IgD-negative memory B cell (primary cell): ENCODE data around the gene ANKLE2. TPM values are rescaled to one million over a fixed set of nuclear protein-coding genes. Genes with fewer than 3 reads are reported as not detected.
"Not testable (repeated sequence)": the region's sequence is repeated elsewhere in the genome, so short reads cannot be mapped to it uniquely, and the experiment has no call there.

Experiments used
- H3K27ac Mint-ChIP-seq, 3 donors: one replicate each; pipeline ENCODE4 v1.8.0; 2020 to 2022; ENCODE audit warnings: mild to moderate bottlenecking in 3 of 3, mixed read lengths in 3 of 3, moderate library complexity in 1 of 3
- H3K27me3 Mint-ChIP-seq: one replicate; pipeline ENCODE4 v1.8.0; 2021; ENCODE audit warnings: mixed read lengths
- H3K36me3 Mint-ChIP-seq: one replicate; pipeline ENCODE4 v1.8.0; 2020; ENCODE audit warnings: mild to moderate bottlenecking, mixed read lengths
- H3K4me1 Mint-ChIP-seq, 3 donors: one replicate each; pipeline ENCODE4 v1.8.0; 2020 to 2022; ENCODE audit warnings: mixed read lengths in 3 of 3, mild to moderate bottlenecking in 1 of 3
- H3K4me3 Mint-ChIP-seq, 4 donors: one replicate each; pipeline ENCODE4 v1.8.0; 2020 to 2022; ENCODE audit warnings: mild to moderate bottlenecking in 4 of 4, mixed read lengths in 4 of 4, moderate library complexity in 3 of 4
- H3K9me3 Mint-ChIP-seq, 3 donors: one replicate each; pipeline ENCODE4 v1.8.0; 2020 to 2021; ENCODE audit warnings: mixed read lengths in 3 of 3, mild to moderate bottlenecking in 1 of 3
- polyA plus RNA-seq: library from polyadenylated mRNA; unstranded; fragments of 300-500 nt; fragmentation: Illumina TruSeq; gene quantifications from one replicate; pipeline ENCODE4 v1.2.3, GENCODE V29; 2021

ANKLE2 gene
- polyA plus RNA-seq, 1 donor from 2014 or later, result 26.6 TPM

DNA sequence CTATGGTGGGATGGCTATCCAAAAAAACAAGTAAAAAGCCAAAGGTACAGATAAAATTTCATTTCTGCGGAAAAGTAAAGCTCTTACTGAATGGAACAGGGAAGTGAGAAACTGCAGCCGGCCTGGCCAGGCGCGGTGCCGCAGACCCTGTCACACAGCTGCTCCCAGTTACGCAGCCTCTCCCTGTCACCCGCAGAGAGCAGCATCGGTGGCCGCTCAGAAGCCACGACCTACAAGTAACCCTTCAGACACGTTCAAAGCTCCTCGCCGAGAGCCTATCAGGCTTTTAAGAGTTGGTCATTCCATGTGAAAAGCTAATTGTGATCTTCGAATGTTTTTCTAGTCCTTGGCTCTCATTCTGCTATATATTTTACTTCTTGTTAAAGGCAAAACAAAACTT is 11.0 kb upstream of the ANKLE2 start:
- H3K36me3 Mint-ChIP-seq, result no peaks in the 10 kb centered on the region
- H3K9me3 Mint-ChIP-seq, result no peaks in the 10 kb centered on the region
- H3K4me1 Mint-ChIP-seq, result peaks cover 39 to 44% (median 43%) of the 10 kb centered on the region in 3 donors
- H3K27me3 Mint-ChIP-seq, result peaks cover 2% of the 10 kb centered on the region
- H3K4me3 Mint-ChIP-seq, result peak overlapping the region; percentile 21 to 91 (median 76)
- H3K27ac Mint-ChIP-seq, result peak overlapping the region; percentile 96 to 98 (median 97)

- Mint-ChIP-seq H3K27me3 (peaks cover 2% of the 10 kb centered on the region), H3K4me3 (peak overlapping the region; percentile 62 to 91 (median 86)), H3K36me3 (no peaks in the 10 kb centered on the region), H3K9me3 (no peaks in the 10 kb centered on the region), H3K27ac (peak overlapping the region; percentile 96 to 98 (median 97)), H3K4me1 (peaks cover 44 to 46% (median 46%) of the 10 kb centered on the region in 3 donors)
Observed at GRCh38 chr12:132771126-132771838, 9.7 kb upstream of the ANKLE2 start.

- H3K27ac Mint-ChIP-seq, result peak overlapping the region in 2 of 3 donors; percentile 75 to 84
Observed at GRCh38 chr12:132766380-132767085, 4.9 kb upstream of the ANKLE2 start.

DNA sequence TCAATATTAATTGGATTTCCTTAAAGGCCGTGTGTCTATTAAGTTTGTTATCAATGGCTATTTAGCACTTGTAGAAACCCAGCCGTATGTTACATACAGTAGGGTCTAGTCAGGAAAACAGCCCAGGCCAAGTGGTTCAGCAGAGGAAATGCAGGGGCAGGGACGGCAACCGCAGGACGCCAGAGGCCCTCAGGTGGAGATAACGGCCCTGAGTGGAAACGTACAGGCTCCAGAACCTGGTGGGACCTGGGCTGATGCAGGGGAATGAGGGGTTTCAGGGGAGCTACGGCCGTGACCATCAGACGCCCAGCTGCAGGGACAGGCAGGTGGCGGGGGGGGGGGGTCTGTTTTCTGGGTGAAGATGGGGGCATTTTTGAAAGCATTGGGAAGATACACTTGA is 3.7 kb upstream of the ANKLE2 start:
- H3K4me3 Mint-ChIP-seq, result peak overlapping the region in 3 of 4 donors; percentile 7 to 75 (median 65)
- H3K4me1 Mint-ChIP-seq, result peaks cover 42 to 49% (median 47%) of the 10 kb centered on the region in 3 donors
- H3K27me3 Mint-ChIP-seq, result peaks cover 2% of the 10 kb centered on the region
- no peaks in the 10 kb centered on the region for H3K9me3 Mint-ChIP-seq
- peaks cover 2% of the 10 kb centered on the region for H3K36me3 Mint-ChIP-seq
- H3K27ac Mint-ChIP-seq, result peak overlapping the region in 2 of 3 donors; percentile 57 to 97

More at GRCh38 chr12:132766380-132767085, 4.9 kb upstream of the ANKLE2 start:
- peaks cover 42 to 47% (median 45%) of the 10 kb centered on the region in 3 donors for H3K4me1 Mint-ChIP-seq
- H3K27me3 Mint-ChIP-seq, result peaks cover 2% of the 10 kb centered on the region
- no peaks in the 10 kb centered on the region for H3K9me3 Mint-ChIP-seq
- H3K4me3 Mint-ChIP-seq, result peak overlapping the region in 2 of 4 donors; percentile 75
- no peaks in the 10 kb centered on the region for H3K36me3 Mint-ChIP-seq

- peak overlapping the region in 1 of 3 donors; percentile 97 for H3K27ac Mint-ChIP-seq
- peak overlapping the region in 1 of 4 donors; percentile 35 for H3K4me3 Mint-ChIP-seq
- H3K9me3 Mint-ChIP-seq, result no peaks in the 10 kb centered on the region
- H3K36me3 Mint-ChIP-seq, result peaks cover 3% of the 10 kb centered on the region
- peaks cover 36 to 41% (median 41%) of the 10 kb centered on the region in 3 donors for H3K4me1 Mint-ChIP-seq
- peaks cover 1% of the 10 kb centered on the region for H3K27me3 Mint-ChIP-seq
Observed at GRCh38 chr12:132764231-132764630, 2.6 kb upstream of the ANKLE2 start.

- H3K27me3 Mint-ChIP-seq, result peaks cover 1% of the 10 kb centered on the region
- H3K9me3 Mint-ChIP-seq, result no peaks in the 10 kb centered on the region
- peak overlapping the region; percentile 94 to 97 (median 96) for H3K27ac Mint-ChIP-seq
- peak overlapping the region; percentile 82 to 91 (median 86) for H3K4me3 Mint-ChIP-seq
- H3K4me1 Mint-ChIP-seq, result peaks cover 19 to 26% (median 25%) of the 10 kb centered on the region in 3 donors
- peaks cover 3% of the 10 kb centered on the region for H3K36me3 Mint-ChIP-seq
Observed at GRCh38 chr12:132761921-132762583, 420 bp upstream of the ANKLE2 start.

DNA sequence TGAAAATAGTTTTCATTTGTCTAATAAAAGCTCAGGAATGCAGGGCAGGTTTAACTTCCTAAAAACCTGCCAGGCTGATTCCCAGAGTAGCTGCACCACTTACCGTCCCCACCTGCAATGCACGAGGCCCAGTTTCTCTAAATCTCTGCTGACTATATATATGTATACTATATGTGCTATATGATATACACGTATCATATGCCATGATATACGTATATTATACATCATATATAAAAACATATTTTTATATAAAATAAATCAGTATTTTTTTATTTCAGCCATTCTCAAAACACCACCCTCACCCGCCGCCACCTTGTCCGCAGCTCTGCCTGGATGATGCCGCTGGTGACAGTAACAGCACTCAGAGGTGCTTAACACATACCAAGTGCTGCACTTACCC is 2.3 kb downstream of the ANKLE2 start:
- peak overlapping the region in 2 of 4 donors; percentile 91 to 94 for H3K4me3 Mint-ChIP-seq
- H3K4me1 Mint-ChIP-seq, result peaks cover 15 to 21% (median 19%) of the 10 kb centered on the region in 3 donors
- peaks cover 3% of the 10 kb centered on the region for H3K36me3 Mint-ChIP-seq
- H3K27me3 Mint-ChIP-seq, result peaks cover 1% of the 10 kb centered on the region
- peak overlapping the region in 1 of 3 donors; percentile 97 for H3K27ac Mint-ChIP-seq
- H3K9me3 Mint-ChIP-seq, result no peaks in the 10 kb centered on the region

GRCh38 chr12:132758825-132759224 is 2.8 kb downstream of the ANKLE2 start:
- H3K27me3 Mint-ChIP-seq, H3K9me3 Mint-ChIP-seq, H3K36me3 Mint-ChIP-seq: not testable (repeated sequence)
- H3K27ac Mint-ChIP-seq, result peak overlapping the region in 1 of 3 donors; percentile 97
- H3K4me1 Mint-ChIP-seq, result peaks cover 15 to 21% (median 19%) of the 10 kb centered on the region in 3 donors
- peak overlapping the region in 1 of 4 donors; percentile 91 for H3K4me3 Mint-ChIP-seq

GRCh38 chr12:132754160-132754932 is 7.3 kb downstream of the ANKLE2 start:
- Mint-ChIP-seq H3K27me3 (no peaks in the 10 kb centered on the region), H3K36me3 (no peaks in the 10 kb centered on the region), H3K4me3 (no peak overlapping the region), H3K4me1 (no peaks in the 10 kb centered on the region), H3K27ac (peak overlapping the region in 2 of 3 donors; percentile 77 to 87), H3K9me3 (no peaks in the 10 kb centered on the region)

DNA sequence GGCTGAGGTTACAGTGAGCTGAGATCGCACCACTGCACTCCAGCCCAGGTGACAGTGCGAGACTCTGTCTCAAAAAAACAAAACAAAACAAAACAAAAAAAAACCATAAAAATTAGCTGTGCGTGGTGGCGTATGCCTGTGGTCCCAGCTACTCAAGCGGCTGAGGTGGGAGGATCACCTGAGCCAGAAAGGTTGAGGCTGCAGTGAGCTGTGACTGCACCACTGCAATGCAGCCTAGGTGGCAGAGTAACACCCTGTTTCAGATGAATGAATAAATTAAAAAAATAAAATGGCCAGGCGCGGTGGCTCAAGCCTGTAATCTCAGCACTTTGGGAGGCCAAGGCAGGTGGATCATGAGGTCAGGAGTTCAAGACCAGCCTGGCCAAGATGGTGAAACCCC is 8.0 kb downstream of the ANKLE2 start:
- not testable (repeated sequence) for H3K4me3 Mint-ChIP-seq, H3K9me3 Mint-ChIP-seq, H3K36me3 Mint-ChIP-seq

GRCh38 chr12:132748319-132748718 is 13.3 kb downstream of the ANKLE2 start:
- H3K9me3 Mint-ChIP-seq, result no peaks in the 10 kb centered on the region
- no peak overlapping the region for H3K27ac Mint-ChIP-seq
- H3K36me3 Mint-ChIP-seq, result peaks cover 2% of the 10 kb centered on the region
- H3K4me3 Mint-ChIP-seq, result no peak overlapping the region
- no peaks in the 10 kb centered on the region for H3K27me3 Mint-ChIP-seq
- H3K4me1 Mint-ChIP-seq, result peaks cover 0 to 1% (median 1%) of the 10 kb centered on the region in 3 donors

More for the DNA sequence above, 8.0 kb downstream of the ANKLE2 start:
- H3K4me1 Mint-ChIP-seq, H3K27me3 Mint-ChIP-seq: not testable (repeated sequence)
- peak overlapping the region in 1 of 3 donors; percentile 87 for H3K27ac Mint-ChIP-seq

DNA sequence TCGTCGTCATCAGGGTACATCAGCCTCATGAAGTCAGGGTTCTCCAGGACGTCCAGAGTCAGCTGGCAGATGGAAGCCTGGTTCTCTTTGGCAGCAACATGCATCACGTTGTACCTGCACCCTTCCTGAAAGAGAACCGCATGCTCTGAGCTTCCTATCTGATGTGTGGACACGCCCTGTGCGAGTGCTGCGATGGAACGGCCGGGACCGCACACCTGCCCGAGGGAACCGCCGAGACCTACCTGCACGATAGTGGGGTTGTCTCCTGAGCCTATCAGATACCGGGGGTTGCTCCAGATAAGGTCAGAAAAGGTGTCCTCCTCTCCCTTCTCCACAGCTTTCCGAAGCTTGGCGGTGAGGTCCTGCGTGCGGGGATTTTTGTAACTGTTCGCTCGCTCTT is 13.7 kb downstream of the ANKLE2 start:
- H3K4me1 Mint-ChIP-seq, result peaks cover 0 to 1% (median 1%) of the 10 kb centered on the region in 3 donors
- no peak overlapping the region for H3K27ac Mint-ChIP-seq
- no peaks in the 10 kb centered on the region for H3K9me3 Mint-ChIP-seq
- H3K4me3 Mint-ChIP-seq, result no peak overlapping the region
- H3K27me3 Mint-ChIP-seq, result no peaks in the 10 kb centered on the region
- H3K36me3 Mint-ChIP-seq, result peaks cover 2% of the 10 kb centered on the region

DNA sequence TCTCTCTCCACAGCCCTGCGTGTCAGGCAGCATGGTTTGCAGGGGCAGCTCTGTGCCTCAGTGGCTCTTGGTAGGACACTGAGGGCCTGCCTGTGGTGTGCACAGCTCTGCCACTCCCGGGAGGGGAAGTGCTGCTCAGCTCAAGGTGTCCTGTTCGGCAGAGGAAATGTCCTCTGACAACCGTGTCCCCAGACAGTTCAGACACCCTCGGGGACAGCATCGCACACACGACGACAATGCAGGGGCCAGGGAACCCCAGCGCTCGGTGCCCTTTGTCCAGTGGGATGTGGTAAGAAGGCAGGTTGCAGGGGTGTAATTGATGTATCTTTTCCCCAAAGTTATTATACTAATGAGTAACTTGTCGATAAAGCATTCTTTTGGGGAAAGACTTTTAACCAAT is 14.2 kb downstream of the ANKLE2 start:
- Mint-ChIP-seq H3K9me3 (peaks cover 0 to 2% (median 0%) of the 10 kb centered on the region in 3 donors), H3K36me3 (peaks cover 2% of the 10 kb centered on the region), H3K4me1 (peaks cover under 1 to 5% (median 1%) of the 10 kb centered on the region in 3 donors), H3K27ac (no peak overlapping the region), H3K27me3 (no peaks in the 10 kb centered on the region), H3K4me3 (no peak overlapping the region)

- H3K27me3 Mint-ChIP-seq, result no peaks in the 10 kb centered on the region
- H3K36me3 Mint-ChIP-seq, result peaks cover 2% of the 10 kb centered on the region
- H3K27ac Mint-ChIP-seq, result no peak overlapping the region
- H3K4me1 Mint-ChIP-seq, result peaks cover 4 to 10% (median 8%) of the 10 kb centered on the region in 3 donors
- peaks cover 0 to 2% (median 0%) of the 10 kb centered on the region in 3 donors for H3K9me3 Mint-ChIP-seq
- H3K4me3 Mint-ChIP-seq, result no peak overlapping the region
Observed at GRCh38 chr12:132746613-132747012, 15.0 kb downstream of the ANKLE2 start.
